ENCODE measurements around the gene SEMA6B.

SEMA6B gene

DNA sequence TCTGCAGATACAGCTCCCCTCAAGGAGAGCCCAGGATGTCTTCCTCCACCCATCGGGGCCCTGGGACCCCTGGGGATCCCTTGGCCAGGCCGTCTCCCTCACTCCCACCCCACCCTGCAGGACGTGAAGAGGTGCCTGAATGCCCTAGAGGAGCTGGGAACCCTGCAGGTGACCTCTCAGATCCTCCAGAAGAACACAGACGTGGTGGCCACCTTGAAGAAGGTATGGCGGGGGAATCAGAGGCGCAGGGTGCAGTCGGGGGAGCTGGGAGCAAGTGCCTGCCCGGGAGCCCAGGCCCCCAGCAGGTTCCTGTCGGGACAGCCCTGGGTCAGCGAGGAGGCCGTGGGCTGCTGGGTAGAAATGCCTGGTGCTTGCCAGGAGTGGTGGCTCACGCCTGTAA lies 60.8 kb downstream of the SEMA6B start:
- Histone ChIP-seq H3K9ac (ENCODE audit: low read length) (no peak overlapping the region), H3K27me3 (ENCODE audit: control insufficient read depth, insufficient read depth, low read length) (no peaks in the 10 kb centered on the region), H3K9me3 (ENCODE audit: control insufficient read depth, low read depth, low read length) (no peaks in the 10 kb centered on the region), H3K4me3 (ENCODE audit: low read length) (no peak overlapping the region), H3K27ac (ENCODE audit: low read length) (no peak overlapping the region), H3K36me3 (ENCODE audit: control insufficient read depth, low read depth, low read length) (peaks cover 56% of the 10 kb centered on the region), H3K4me1 (ENCODE audit: control insufficient read depth, low read depth, low read length) (no peaks in the 10 kb centered on the region)

DNA sequence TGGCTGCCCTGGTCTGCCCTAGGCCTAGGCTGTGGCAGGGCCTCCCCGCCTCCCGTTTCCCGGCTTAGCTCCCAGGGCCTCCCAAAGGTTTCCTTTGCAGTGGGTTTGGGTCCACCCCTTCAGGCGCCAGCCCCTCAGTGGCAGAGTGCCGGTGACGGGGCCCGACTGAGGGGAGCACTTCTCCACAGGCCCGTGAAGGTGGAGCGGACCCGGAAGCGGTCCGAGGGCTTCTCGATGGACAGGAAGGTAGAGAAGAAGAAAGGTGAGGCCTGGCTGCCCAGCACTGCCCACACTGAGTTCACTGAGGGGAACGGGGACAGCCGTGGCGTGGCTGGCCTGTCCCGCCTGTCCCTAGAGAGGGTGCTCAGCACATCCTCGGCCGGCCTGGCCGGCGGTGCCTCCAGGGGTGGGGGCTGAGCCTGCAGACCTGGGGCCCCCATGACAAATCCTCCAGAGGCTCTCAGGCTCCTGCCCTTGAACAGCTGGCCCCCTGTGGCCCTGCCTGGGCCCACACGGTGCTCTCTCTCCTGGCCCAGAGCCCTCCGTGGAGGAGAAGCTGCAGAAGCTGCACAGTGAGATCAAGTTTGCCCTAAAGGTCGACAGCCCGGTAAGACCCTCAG lies 61.6 kb downstream of the SEMA6B start:
- Histone ChIP-seq H3K4me3 (ENCODE audit: low read length) (no peak overlapping the region), H3K27ac (ENCODE audit: low read length) (no peak overlapping the region), H3K27me3 (ENCODE audit: control insufficient read depth, insufficient read depth, low read length) (no peaks in the 10 kb centered on the region), H3K4me1 (ENCODE audit: control insufficient read depth, low read depth, low read length) (no peaks in the 10 kb centered on the region), H3K9me3 (ENCODE audit: control insufficient read depth, low read depth, low read length) (no peaks in the 10 kb centered on the region), H3K36me3 (ENCODE audit: control insufficient read depth, low read depth, low read length) (peaks cover 60% of the 10 kb centered on the region), H3K9ac (ENCODE audit: low read length) (no peak overlapping the region)

DNA sequence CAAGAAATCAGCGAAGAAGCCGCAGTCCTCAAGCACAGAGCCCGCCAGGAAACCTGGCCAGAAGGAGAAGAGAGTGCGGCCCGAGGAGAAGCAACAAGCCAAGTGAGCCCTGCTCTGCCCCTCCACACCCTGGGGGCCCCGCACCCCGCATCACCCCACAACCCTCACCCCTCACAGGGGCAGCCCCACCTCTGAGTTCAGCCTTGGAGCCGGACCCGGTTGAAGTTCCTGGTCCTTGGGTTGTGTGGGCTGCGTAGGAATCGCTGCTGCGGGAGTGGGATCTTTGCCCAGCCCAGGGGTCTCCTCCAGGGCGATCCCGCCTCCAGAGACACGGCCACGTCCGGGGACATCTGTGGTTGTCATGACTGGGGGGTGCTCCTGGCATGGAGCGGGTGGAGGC lies 63.2 kb downstream of the SEMA6B start:
- H3K36me3 ChIP-seq (ENCODE audit: control insufficient read depth, low read depth, low read length), result peaks cover 58% of the 10 kb centered on the region
- H3K27ac ChIP-seq (ENCODE audit: low read length), result no peak overlapping the region
- H3K4me3 ChIP-seq (ENCODE audit: low read length), result no peak overlapping the region
- H3K9ac ChIP-seq (ENCODE audit: low read length), result no peak overlapping the region
- H3K9me3 ChIP-seq (ENCODE audit: control insufficient read depth, low read depth, low read length), result no peaks in the 10 kb centered on the region
- no peaks in the 10 kb centered on the region for H3K4me1 ChIP-seq (ENCODE audit: control insufficient read depth, low read depth, low read length)
- H3K27me3 ChIP-seq (ENCODE audit: control insufficient read depth, insufficient read depth, low read length), result no peaks in the 10 kb centered on the region

DNA sequence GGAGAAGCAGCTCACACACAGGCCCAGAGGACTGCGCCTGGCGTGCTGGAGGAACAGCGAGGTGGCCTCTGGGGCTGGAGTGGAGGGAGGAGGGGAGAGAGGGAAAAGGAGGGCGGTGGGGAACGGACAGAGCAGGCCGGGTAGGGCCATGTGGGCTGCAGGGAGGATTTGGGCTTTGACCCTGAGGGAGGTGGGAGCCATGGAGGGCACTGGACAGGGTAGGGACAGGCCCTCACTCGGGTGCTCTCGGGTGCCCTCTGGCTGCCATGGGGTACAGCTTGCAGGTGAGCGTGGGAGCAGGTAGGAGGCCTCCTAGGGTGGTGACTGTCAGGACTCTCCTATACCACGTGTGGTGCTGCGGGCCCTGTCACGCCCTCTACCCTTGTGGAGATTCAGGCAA lies 64.0 kb downstream of the SEMA6B start:
- no peak overlapping the region for H3K27ac ChIP-seq (ENCODE audit: low read length)
- H3K36me3 ChIP-seq (ENCODE audit: control insufficient read depth, low read depth, low read length), result peaks cover 50% of the 10 kb centered on the region
- no peaks in the 10 kb centered on the region for H3K4me1 ChIP-seq (ENCODE audit: control insufficient read depth, low read depth, low read length)
- no peaks in the 10 kb centered on the region for H3K27me3 ChIP-seq (ENCODE audit: control insufficient read depth, insufficient read depth, low read length)
- H3K4me3 ChIP-seq (ENCODE audit: low read length), result no peak overlapping the region
- H3K9ac ChIP-seq (ENCODE audit: low read length), result no peak overlapping the region
- H3K9me3 ChIP-seq (ENCODE audit: control insufficient read depth, low read depth, low read length), result no peaks in the 10 kb centered on the region

DNA sequence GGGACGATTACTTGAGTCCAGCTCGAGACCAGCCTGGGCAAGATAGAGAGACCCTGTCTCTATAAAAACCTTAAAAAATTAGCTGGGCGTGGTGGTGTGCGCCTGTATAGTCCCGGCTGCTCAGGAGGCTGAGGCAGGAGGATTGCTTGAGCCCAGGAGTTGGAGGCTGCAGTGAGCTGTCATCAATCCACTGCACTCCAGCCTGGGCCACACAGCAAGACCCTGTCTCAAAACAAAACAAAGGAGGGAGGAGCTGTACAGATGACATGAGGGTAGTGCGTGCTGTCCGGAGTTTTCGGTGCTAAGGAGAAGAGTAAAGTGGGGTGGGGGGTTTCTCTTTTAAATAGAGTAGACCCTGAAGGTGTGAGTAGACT lies 64.8 kb downstream of the SEMA6B start:
- H3K27ac ChIP-seq (ENCODE audit: low read length), result no peak overlapping the region
- no peaks in the 10 kb centered on the region for H3K27me3 ChIP-seq (ENCODE audit: control insufficient read depth, insufficient read depth, low read length)
- no peaks in the 10 kb centered on the region for H3K9me3 ChIP-seq (ENCODE audit: control insufficient read depth, low read depth, low read length)
- no peak overlapping the region for H3K4me3 ChIP-seq (ENCODE audit: low read length)
- no peak overlapping the region for H3K9ac ChIP-seq (ENCODE audit: low read length)
- H3K4me1 ChIP-seq (ENCODE audit: control insufficient read depth, low read depth, low read length), result no peaks in the 10 kb centered on the region
- H3K36me3 ChIP-seq (ENCODE audit: control insufficient read depth, low read depth, low read length), result peaks cover 53% of the 10 kb centered on the region

DNA sequence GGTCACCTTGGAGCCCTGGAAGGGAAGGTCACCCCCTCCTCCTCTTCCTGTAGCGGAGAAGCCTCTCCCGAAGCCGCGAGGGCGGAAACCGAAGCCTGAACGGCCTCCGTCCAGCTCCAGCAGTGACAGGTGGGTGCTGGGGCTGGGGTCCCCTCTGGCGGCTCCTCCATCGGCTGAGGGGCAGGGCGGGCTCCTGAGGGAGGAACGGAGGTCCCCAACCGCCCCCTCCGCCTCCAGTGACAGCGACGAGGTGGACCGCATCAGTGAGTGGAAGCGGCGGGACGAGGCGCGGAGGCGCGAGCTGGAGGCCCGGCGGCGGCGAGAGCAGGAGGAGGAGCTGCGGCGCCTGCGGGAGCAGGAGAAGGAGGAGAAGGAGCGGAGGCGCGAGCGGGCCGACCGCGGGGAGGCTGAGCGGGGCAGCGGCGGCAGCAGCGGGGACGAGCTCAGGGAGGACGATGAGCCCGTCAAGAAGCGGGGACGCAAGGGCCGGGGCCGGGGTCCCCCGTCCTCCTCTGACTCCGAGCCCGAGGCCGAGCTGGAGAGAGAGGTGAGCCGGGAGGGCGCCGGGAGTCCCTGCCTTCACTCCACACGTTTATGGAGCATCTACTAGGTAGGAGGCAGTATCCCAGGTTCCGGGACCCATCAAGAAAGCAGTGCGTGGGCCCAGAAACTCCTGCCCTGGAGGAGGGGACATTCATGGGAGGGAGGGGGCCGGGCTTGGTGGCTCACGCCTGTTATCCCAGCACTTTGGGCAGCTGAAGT lies 65.4 kb downstream of the SEMA6B start:
- no peaks in the 10 kb centered on the region for H3K27me3 ChIP-seq (ENCODE audit: control insufficient read depth, insufficient read depth, low read length)
- no peak overlapping the region for H3K9ac ChIP-seq (ENCODE audit: low read length)
- H3K4me3 ChIP-seq (ENCODE audit: low read length), result no peak overlapping the region
- no peak overlapping the region for H3K27ac ChIP-seq (ENCODE audit: low read length)
- no peaks in the 10 kb centered on the region for H3K4me1 ChIP-seq (ENCODE audit: control insufficient read depth, low read depth, low read length)
- no peaks in the 10 kb centered on the region for H3K9me3 ChIP-seq (ENCODE audit: control insufficient read depth, low read depth, low read length)
- H3K36me3 ChIP-seq (ENCODE audit: control insufficient read depth, low read depth, low read length), result peaks cover 59% of the 10 kb centered on the region

DNA sequence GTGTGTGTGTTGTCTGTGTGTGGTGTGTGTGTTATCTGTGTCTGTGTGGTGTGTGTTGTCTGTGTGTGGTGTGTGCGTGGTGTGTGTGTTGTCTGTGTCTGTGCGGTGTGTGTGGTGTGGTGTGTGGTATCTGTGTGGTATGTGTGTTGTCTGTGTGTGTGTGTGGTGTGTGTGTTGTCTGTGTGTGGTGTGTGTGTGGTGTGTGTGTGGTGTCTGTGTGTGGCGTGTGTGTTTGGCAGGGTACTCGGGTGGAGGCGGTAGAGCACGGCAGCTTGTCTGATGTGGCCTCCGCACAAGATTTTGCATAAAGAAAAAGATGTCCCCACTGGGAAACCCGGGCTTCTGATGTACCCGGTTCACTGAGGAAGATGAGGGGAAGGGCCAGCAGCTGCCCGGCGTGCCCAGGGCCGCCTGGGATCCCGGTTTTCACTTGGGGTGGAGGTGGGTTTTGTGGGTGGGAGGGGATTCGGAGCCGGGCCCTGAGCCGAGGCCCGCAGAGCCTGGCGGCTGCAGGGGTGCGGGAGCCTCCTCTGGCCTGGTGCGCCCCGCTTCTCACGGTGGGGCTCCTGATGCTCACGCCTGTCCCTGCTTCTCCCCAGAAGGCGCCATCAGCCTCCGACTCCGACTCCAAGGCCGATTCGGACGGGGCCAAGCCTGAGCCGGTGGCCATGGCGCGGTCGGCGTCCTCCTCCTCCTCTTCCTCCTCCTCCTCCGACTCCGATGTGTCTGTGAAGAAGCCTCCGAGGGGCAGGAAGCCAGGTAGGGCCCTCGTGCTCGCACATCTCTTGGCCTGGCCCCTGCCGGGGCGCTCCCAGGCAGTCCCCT lies 66.2 kb downstream of the SEMA6B start:
- Histone ChIP-seq H3K9ac (ENCODE audit: low read length) (no peak overlapping the region), H3K27ac (ENCODE audit: low read length) (no peak overlapping the region), H3K4me3 (ENCODE audit: low read length) (no peak overlapping the region), H3K27me3 (ENCODE audit: control insufficient read depth, insufficient read depth, low read length) (no peaks in the 10 kb centered on the region), H3K36me3 (ENCODE audit: control insufficient read depth, low read depth, low read length) (peaks cover 58% of the 10 kb centered on the region), H3K4me1 (ENCODE audit: control insufficient read depth, low read depth, low read length) (no peaks in the 10 kb centered on the region), H3K9me3 (ENCODE audit: control insufficient read depth, low read depth, low read length) (no peaks in the 10 kb centered on the region)

Data from iPS-18a (cell line).